ENCODE results near the gene SLC26A6.

The SLC26A6 gene

GRCh38 chr3:48598323-48599076 lies 36.8 kb downstream of the SLC26A6 start:
- no peak for DNase-seq

GRCh38 chr3:48597408-48597800 lies 37.9 kb downstream of the SLC26A6 start:
- no peak for DNase-seq

DNA sequence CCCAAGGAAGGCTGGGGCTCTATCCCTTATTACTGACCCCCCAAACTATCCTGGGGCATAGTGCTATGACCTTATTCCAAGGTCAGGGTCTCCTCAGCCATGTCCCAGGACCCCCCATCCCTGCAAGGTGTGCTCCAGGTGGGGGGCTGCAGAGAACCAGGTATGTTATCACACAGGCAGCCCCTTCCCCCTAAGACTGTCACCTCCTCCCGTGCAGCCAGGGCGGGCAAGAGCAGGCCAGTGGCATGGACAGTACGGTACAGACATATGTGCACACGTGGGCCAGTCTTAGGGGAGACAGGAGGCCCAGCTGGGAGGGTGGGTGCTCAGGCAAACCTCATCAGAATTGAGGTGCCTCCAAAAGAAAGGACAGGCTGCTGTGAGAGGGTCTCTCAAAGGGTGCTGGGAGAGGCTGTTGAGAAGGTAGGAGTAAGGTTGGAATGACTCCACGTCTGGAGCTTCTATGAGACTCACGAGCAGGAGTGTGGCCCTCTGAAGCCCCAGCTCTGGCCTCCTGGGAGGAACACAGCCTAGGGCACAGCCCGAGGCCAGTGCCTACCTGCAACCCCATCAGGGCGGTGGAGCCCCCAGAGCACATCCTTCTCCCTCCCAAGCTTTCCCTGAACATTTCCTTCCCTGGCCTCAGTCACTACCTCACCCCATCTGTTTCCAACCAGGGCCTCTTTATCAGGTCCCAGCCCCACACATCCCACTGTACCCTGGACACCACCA lies 38.4 kb downstream of the SLC26A6 start:
- DNase-seq = no peak

DNA sequence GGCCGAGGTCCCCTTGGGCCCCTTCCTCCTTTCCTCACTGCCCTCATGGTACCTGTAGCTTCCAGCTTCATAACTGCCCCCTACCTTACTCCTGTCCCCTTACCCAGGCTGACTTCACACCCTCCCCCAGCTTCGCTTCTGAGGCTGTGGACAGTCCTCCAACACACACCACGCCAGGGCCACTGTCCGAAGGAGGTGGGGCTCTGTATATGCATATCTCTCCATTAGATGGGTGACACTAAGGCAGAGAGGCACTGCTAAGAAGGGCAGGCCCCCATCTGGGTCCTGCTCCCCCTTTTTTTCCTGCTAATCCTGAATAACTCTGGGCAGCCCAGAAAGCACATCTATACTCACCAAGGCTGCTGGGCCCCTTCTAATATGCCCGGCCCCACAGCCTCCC lies 39.1 kb downstream of the SLC26A6 start:
- no peak for DNase-seq

- no peak for DNase-seq
Observed at GRCh38 chr3:48595526-48596121, 39.6 kb downstream of the SLC26A6 start.

DNA sequence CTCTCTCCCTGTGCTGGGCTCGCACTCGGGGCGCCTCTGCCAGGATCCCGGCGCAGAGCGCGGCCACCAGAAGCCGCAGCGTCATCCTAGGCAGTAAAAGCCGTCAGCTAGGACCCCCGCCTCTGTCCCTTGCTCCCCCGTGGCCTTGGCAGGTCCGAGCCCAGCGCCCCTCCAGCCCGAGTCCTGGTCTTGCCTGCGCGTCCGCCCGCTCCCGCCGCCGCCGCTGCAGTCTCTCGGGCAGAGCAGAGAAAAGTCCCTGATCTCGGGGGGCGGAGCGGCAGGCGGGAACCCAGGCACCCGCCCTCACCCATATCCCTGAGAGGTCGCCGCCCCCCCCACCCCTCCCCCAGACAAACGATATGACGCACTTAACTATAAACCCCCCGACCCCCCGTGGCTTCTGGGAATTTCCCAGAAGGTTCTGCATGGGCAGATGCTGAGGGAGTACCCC lies 40.2 kb downstream of the SLC26A6 start, which contains the start of gene COL7A1:
TSS of gene COL7A1 (minus strand) at position 255 of the 451 bp plus-strand sequence. CDS start at position 85, 170 bp downstream.
- DNase-seq = no peak

DNA sequence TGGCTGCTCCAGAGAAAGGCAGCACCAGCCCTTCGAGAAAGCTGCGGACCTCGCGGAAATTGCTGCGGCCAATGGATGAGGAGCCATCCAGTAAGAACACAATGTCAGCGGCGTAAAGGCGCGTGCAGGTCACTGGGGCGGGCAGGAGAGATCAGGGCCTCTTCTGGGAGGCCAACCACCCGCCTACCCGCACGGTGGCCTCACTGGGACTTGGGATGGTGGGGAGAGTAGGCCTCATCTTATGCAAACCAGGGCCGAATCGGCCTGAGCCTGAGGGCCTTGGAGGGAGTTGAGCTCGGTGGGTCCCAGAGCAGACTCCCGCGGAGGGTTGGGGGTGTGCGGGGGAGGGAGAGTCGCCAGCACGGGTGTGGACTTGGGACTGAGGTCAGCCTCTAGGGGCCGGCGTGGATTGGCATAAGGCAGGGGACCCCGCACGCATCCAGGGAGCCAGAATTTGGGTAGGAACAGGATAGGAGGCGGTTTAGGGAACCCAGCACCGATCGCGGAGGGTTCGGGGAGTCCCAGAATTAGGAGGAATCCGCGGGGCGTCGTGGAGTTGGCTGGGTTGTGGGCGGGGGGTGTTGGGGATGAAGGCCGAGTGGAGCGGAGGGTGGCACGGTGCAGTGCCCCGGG lies 40.7 kb downstream of the SLC26A6 start:
- no peak for DNase-seq

DNA sequence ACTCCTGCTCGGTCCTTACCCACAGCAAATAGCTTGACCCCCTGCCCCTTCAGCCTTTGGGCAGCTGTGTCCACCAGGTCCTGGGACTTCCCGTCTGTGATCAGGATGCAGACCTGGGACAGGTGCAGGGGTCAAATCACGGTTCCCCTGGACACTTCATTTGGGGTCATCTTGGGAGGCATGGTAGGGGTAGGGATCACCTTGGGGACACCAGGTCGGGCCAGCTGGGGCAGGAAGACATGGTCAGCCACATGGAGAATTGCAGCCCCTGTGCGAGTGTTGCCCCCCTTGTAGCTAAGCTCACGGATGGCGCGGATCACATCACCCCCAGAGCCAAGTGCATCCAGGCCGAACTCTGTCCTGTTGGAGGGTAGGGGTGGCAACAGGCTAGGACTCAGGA lies 41.9 kb downstream of the SLC26A6 start:
- DNase-seq = no peak

DNA sequence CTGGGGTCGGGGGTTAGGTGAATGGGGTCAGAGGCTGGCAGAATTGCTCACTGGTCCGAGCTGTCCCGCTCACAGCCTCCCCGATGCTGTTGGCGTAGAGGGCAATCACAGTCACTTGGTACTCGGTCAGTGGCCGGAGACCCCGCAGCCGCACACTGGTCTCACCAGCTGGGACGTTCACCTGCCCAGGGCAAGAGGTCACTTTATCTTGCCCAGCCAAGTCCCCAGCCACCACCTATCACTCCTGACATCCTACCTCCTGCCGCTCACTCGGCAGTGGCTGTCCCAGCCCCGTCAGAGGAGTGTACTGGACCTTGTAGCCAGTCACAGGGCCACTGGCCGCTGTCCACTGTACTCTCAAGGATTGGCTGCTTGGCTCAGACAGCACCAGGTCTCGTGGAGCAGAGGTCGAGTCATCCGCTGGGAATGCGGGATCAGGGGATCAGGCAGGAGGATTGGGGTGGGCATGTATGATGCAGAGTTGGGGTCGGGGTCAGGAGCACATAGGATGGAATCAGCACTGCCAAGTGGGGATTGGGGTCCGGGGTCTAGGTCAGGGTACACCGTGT lies 42.7 kb downstream of the SLC26A6 start:
- no peak for DNase-seq

GRCh38 chr3:48591886-48592518 lies 43.3 kb downstream of the SLC26A6 start:
- no peak for DNase-seq

- DNase-seq = no peak
Observed at GRCh38 chr3:48591436-48591835, 43.8 kb downstream of the SLC26A6 start.

GRCh38 chr3:48588230-48588629 lies 47.0 kb downstream of the SLC26A6 start:
- no peak for DNase-seq

DNA sequence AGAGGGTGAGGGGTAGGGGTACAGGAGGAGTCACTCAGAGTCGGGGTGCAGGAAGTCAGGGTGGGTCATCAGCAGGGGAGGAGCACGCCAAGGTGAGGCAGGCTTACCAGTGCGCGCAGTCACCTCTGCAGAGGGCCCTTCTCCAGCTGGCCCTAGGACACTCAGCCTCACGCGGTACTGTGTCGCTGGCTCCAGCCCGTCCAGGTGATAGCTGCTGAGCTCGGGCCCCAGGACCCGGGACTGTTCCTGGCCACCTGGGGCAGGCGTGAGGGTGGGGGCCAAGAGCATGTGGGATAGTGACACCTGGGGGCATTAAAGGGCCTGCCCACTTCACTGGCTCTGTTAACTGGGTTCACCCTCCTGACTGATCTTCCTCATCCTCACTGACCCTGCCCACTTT lies 47.6 kb downstream of the SLC26A6 start:
- no peak for DNase-seq

DNA sequence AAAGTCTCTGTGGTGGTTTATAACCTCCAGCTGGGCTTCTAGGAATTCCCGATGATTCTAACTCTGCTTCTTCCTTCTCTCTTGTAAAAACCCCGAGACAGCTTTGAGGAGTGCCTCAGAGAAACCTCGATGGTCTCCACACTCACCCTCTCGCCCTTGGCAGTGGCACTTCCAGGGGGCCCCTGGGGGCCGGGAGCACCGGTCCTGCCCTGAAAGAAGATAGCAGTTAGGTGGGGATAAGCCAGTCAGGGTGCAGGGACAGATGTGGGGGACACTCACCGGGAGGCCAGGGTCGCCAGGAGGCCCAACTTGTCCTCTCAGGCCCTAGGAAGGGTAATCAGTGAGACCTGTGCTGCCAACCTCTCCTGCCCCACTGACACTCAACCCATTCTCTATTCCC lies 49.9 kb downstream of the SLC26A6 start:
- no peak for DNase-seq

DNA sequence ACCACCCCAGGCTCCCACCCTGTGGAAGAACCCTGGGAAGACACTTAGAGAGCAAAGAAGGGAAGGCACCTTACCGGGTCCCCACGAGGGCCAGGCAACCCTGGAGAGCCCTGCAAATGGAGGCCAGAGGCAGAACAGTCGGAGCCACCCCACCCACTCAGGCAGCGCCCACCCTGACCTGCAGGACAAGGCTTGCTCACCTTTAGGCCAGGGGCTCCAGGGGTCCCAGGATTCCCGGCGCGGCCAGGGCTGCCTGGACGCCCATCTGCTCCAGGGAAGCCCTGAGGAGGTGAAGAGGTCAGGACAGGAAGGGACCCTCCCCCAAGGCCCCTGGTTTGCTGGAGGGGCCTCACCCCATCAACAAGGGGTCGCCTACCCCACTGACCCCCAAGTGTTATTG lies 50.4 kb downstream of the SLC26A6 start:
- no peak for DNase-seq

DNA sequence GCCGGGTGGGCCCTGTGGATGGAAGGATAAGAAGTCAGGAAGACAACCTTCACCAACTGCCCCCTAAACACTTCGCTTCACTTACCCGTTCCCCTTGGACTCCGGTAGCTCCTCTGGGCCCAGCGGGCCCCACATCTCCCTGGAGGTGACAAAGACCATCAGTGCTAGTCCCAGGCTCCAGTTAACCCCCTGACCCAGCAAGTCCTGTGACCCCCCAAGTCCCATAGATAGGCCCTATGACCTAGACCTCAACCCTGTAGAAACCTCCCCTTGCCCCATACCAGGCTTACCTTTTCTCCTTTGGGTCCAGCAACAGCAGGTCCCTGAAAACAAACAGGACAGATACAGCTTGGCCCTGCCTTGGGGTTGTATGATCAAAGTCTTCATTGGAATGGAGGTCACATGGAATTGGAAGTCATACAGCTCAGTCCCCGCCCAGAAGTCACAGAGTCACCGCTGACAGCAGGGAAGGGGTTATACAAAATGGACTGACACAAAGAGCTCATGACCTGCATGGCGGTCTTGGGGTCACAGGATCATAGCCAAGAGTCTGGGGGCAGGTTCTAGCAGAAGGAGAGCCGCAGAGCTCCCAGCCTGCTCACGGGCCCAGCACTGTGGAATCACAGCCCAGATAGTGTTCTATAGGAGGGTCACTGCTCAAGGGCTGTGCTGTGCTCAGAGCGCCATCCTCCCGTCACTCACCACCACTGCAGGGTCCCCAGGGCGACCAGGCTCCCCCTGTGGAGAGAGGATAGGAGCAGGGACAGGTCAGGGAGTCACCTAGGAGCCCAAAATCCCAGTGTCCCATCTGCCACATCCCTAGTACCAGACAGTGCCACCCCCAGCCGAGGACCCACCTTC lies 53.4 kb downstream of the SLC26A6 start:
- no peak for DNase-seq

DNA sequence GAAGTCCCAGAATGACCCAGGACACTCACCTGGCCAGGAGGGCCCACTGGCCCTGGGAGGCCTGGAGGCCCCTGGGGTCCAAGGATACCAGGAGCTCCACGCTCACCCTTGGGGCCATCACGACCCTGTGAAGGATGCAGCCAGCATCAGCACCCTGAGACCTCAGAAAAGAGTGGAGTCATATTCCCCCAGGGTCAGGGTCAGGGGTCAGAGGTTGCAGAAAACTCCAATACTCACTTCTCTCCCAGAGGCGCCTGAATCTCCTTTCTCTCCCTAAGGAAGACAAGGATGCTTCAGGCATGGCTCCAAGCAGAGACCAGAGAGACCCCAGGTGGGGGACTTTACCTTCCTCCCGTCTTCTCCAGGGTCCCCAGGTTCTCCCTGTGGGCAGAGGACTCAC lies 58.6 kb downstream of the SLC26A6 start:
- no peak for DNase-seq
